ENCODE data around the gene MRPL21.

MRPL21 gene

GRCh38 chr11:68841718-68842426, 61.8 kb downstream of the MRPL21 start, which contains the start of gene CPT1A:
TSS of gene CPT1A (minus strand) at chr11:68841916. CDS start at chr11:68815474, 26,442 bp downstream.
- peak within 1 kb of the TSS; percentile 72 for H3K4me3 ChIP-seq (replicated peaks; ENCODE audit: low read depth, low read length)
- DNase-seq (ENCODE audit: low read depth): peak; percentile 75

More at GRCh38 chr11:68841718-68842426, 61.8 kb downstream of the MRPL21 start, which contains the start of gene CPT1A:
- no peak for TF ChIP-seq CTCF (IDR thresholded peaks at IDR 0.05; ENCODE audit: low read length, missing control alignments)

All from fibroblast of pulmonary artery (primary cell).